CD4-positive, alpha-beta T cell treated with Interleukin-10 for 1 hour (primary cell): ENCODE data around the gene TMCC2.

Experiments
- DNase-seq: peaks from one replicate; pipeline ENCODE4 v3.0.0-alpha.2; 2020

TMCC2 gene

GRCh38 chr1:205309741-205310140, 82.0 kb downstream of the TMCC2 start:
- no peak for DNase-seq

- DNase-seq: no peak
Observed at GRCh38 chr1:205310976-205311704, 83.4 kb downstream of the TMCC2 start.

GRCh38 chr1:205312866-205313562, 85.3 kb downstream of the TMCC2 start:
- DNase-seq: no peak

- DNase-seq: peak; percentile 52
Observed at GRCh38 chr1:205313563-205314308, 86.0 kb downstream of the TMCC2 start.

- DNase-seq: no peak
Observed at GRCh38 chr1:205315008-205315618, 87.4 kb downstream of the TMCC2 start.

GRCh38 chr1:205316161-205316566, 88.4 kb downstream of the TMCC2 start:
- DNase-seq: no peak

- DNase-seq: no peak
Observed at GRCh38 chr1:205317311-205317917, 89.7 kb downstream of the TMCC2 start.

- no peak for DNase-seq
Observed at GRCh38 chr1:205318231-205318991, 90.7 kb downstream of the TMCC2 start.

- peak; percentile 42 for DNase-seq
Observed at GRCh38 chr1:205319081-205320018, 91.6 kb downstream of the TMCC2 start.

GRCh38 chr1:205321162-205321958, 93.6 kb downstream of the TMCC2 start, which contains the start of gene NUAK2:
NUAK2 (minus strand) TSS chr1:205321745; CDS start chr1:205321628, 117 bp downstream.
- DNase-seq: peak; percentile 88

GRCh38 chr1:205321959-205322283, 94.2 kb downstream of the TMCC2 start:
- no peak for DNase-seq
